Measurements from ENCODE around the gene NTN4.
"Not testable (repeated sequence)": the region's sequence is repeated elsewhere in the genome, so short reads cannot be mapped to it uniquely, and the experiment has no call there.

Gene NTN4

GRCh38 chr12:95672166-95672565, 118.4 kb downstream of the NTN4 start:
- no peak for FAIRE-seq
- DNase-seq (ENCODE audit: insufficient read length, low spot score) = no peak

- FAIRE-seq = no peak
- no peak for DNase-seq (ENCODE audit: insufficient read length, low spot score)
These were observed 119.3 kb downstream of the NTN4 start for GRCh38 chr12:95671265-95671664.

- no peak for FAIRE-seq
These were observed 127.0 kb downstream of the NTN4 start for GRCh38 chr12:95663525-95663924.

GRCh38 chr12:95661360-95661759, 129.2 kb downstream of the NTN4 start:
- FAIRE-seq (no peak), DNase-seq (ENCODE audit: insufficient read length, low spot score) (no peak)

More at GRCh38 chr12:95663525-95663924, 127.0 kb downstream of the NTN4 start:
- DNase-seq (ENCODE audit: insufficient read length, low spot score) = no peak

GRCh38 chr12:95658386-95658785, 132.2 kb downstream of the NTN4 start:
- no peak for FAIRE-seq

GRCh38 chr12:95654665-95655064, 135.9 kb downstream of the NTN4 start:
- FAIRE-seq; DNase-seq (ENCODE audit: insufficient read length, low spot score): not testable (repeated sequence)

More at GRCh38 chr12:95658386-95658785, 132.2 kb downstream of the NTN4 start:
- DNase-seq (ENCODE audit: insufficient read length, low spot score) = no peak

- FAIRE-seq = no peak
- peak; percentile 50 for DNase-seq (ENCODE audit: insufficient read length, low spot score)
These were observed 136.6 kb downstream of the NTN4 start for GRCh38 chr12:95653771-95654546.

- DNase-seq (ENCODE audit: insufficient read length, low spot score) (no peak), FAIRE-seq (no peak)
These were observed 138.9 kb downstream of the NTN4 start for GRCh38 chr12:95651681-95652080.

- DNase-seq (ENCODE audit: insufficient read length, low spot score) = peak; percentile 90
- FAIRE-seq = no peak
These were observed 141.4 kb downstream of the NTN4 start for GRCh38 chr12:95648990-95649791.

- FAIRE-seq (no peak), DNase-seq (ENCODE audit: insufficient read length, low spot score) (no peak)
These were observed 143.8 kb downstream of the NTN4 start for GRCh38 chr12:95646781-95647190.

GRCh38 chr12:95643256-95643655, 147.3 kb downstream of the NTN4 start:
- DNase-seq (ENCODE audit: insufficient read length, low spot score) = no peak
- no peak for FAIRE-seq

GRCh38 chr12:95642583-95642982, 148.0 kb downstream of the NTN4 start:
- DNase-seq (ENCODE audit: insufficient read length, low spot score) (no peak), FAIRE-seq (no peak)

GRCh38 chr12:95641299-95641952, 149.1 kb downstream of the NTN4 start:
- DNase-seq (ENCODE audit: insufficient read length, low spot score) (no peak), FAIRE-seq (no peak)

GRCh38 chr12:95640516-95640915, 150.0 kb downstream of the NTN4 start:
- no peak for FAIRE-seq
- no peak for DNase-seq (ENCODE audit: insufficient read length, low spot score)

GRCh38 chr12:95637471-95638155, 153.0 kb downstream of the NTN4 start:
- DNase-seq (ENCODE audit: insufficient read length, low spot score) = peak; percentile 51
- no peak for FAIRE-seq

- peak; percentile 72 for FAIRE-seq
These were observed 153.6 kb downstream of the NTN4 start for GRCh38 chr12:95637010-95637409.

GRCh38 chr12:95634622-95635621, 155.6 kb downstream of the NTN4 start:
- FAIRE-seq = no peak
- no peak for DNase-seq (ENCODE audit: insufficient read length, low spot score)

More at GRCh38 chr12:95637010-95637409, 153.6 kb downstream of the NTN4 start:
- DNase-seq (ENCODE audit: insufficient read length, low spot score) = no peak

- DNase-seq (ENCODE audit: insufficient read length, low spot score) (peak; percentile 52), FAIRE-seq (no peak)
These were observed 156.7 kb downstream of the NTN4 start for GRCh38 chr12:95633732-95634465.
